Fibroblast of gingiva (primary cell): ENCODE results near the gene PRSS53.

ENCODE experiments used
- DNase-seq: peaks from one replicate; pipeline ENCODE4 v3.0.0-alpha.2; 2011; ENCODE audit warnings: low read depth

The PRSS53 gene

DNA sequence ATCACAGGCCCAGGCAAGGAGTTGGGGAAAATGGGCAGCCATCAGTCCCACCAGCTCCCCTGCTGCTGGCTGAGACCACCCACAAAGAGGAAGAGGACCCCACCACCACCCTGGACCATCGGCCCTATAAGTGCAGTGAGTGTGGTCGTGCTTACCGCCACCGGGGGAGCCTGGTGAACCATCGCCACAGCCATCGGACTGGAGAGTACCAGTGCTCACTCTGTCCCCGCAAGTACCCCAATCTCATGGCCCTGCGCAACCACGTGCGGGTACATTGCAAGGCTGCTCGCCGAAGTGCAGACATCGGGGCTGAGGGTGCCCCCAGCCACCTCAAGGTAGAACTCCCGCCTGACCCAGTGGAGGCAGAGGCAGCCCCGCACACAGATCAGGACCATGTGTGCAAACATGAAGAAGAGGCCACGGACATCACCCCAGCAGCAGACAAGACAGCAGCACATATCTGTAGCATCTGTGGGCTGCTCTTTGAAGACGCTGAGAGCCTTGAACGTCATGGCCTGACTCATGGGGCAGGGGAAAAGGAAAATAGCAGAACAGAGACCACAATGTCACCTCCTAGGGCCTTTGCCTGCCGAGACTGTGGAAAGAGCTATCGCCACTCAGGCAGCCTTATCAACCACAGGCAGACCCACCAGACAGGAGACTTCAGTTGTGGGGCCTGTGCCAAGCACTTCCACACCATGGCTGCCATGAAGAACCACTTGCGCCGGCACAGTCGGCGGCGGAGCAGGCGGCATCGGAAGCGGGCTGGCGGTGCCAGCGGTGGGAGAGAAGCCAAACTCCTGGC, 10.9 kb downstream of the PRSS53 start:
- DNase-seq = no peak

DNA sequence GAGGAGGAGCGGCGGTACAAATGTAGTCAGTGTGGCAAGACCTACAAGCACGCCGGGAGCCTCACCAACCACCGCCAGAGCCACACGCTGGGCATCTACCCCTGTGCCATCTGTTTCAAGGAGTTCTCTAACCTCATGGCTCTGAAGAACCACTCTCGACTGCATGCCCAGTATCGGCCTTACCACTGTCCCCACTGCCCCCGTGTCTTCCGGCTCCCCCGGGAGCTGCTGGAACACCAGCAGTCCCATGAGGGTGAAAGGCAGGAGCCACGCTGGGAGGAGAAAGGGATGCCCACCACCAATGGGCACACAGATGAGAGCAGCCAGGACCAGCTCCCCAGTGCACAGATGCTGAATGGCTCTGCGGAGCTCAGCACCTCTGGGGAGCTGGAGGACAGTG, 11.7 kb downstream of the PRSS53 start:
- DNase-seq = no peak

DNA sequence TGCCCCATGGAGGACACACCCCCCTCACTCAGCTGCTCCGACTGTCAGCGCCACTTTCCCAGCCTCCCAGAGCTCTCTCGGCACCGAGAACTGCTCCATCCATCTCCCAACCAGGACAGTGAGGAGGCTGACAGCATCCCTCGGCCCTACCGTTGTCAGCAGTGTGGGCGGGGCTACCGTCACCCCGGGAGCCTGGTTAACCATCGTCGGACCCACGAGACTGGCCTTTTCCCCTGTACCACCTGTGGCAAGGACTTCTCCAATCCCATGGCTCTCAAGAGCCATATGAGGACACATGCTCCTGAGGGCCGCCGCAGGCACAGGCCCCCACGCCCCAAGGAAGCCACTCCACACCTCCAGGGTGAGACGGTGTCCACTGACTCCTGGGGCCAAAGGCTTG, 12.4 kb downstream of the PRSS53 start:
- DNase-seq = no peak

DNA sequence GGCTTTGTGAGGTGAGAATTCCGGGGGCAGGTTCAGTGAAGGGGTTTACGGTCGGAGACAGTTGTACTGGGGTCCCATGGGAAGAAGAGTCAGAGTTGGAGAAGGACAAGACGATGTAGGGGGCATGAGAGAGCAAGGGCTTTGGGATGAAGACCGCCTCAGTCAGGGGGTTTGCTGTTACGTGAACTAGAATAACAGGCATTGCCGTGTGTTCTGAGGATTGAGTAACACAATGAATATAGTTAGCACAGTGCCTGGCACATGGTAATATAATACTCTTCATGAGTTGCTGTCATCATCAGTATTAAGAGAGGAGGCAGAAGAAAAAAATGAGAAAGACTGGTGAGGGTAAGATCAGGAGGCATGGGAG, 13.9 kb downstream of the PRSS53 start:
- DNase-seq = no peak

DNA sequence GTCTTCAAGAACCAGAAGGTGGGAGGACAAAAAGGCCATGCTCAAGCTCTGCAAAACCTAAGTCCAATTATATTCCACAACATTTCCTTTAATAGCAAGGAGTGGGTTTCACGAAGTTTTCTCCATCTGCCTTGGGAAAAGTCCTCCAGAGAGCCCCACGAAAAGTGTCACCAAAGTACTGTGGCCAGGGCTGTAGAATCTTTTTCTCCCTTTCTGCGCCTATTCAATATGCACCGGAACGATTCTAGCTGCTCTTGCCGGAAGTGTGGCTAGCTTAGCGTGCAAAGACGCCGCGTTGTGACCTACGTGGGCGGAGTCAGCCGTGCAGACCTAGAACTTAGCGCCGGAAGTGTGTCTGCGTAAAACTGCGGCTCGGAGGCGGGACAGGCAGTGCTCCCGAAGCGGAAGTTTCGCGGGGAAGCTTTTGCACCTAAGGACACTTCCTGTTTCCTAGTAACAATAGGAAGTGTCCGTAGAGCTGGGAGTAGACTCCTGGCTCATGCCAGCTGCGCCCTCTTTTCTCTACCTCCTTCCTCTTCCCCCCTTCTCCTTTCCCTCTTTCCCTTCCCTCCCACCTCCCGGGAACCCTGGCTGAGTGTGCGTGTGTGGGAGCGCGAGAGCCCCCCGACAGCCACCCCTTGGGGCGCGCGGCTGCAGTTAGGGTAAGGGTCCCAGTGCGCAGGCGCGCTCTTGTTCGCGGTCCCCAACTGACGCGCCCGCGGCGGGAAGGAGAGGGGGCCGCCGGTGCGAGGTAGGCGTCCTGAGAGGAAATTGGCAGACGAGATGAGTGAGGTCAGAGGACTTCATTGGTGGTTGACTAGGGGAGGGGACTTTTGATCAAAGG, 14.6 kb downstream of the PRSS53 start, which contains the start of the genes ZNF646 and ZNF668:
TSS of gene ZNF646 (plus strand) at position 453 of the 844 bp plus-strand sequence. CDS start 1,903 bp downstream, outside the sequence.
TSS of gene ZNF668 (minus strand) at position 271 of the 844 bp plus-strand sequence. CDS start 9,781 bp downstream, outside the sequence.
- peak; percentile 99 for DNase-seq

DNA sequence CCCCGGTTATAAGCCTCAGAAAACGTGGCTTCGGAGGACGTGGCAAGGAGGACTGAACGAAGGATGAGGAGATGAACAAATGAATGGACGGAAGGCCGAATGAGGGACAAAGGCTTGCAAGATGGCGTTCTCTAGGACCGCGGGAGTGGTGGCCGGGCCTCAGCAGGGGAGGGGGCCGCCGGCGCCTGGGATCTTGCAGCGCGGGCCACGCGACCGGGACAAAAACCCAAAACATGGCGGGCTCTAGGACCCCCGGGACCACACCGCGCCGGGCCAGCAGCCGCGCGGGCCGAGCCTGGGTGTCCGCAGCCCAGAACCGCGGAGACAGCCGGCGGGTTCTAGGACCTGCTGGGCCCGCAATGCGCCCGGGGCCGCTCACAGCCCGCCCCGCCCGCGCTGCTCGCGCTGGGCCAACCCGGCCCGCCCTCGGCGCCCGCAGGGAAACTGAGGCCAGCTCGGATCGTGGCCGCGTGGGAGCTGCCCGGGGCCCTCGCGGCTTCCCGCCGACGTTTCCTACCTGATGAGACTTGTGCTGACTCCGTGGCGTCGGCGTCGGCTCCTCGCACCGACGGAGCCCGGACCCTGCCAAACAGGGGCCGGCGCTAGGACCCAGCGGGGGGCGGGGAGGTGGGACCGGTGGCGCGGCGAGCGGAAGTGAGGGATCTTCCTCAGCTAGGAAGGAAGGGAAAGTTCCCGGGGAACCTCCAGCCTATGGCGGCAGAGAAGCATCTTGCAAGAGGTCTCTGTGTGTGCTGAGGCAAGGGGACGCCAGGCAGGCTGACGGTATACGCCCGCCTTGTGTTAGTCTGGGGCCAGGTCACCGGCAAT, 15.4 kb downstream of the PRSS53 start:
- DNase-seq = peak; percentile 90

DNA sequence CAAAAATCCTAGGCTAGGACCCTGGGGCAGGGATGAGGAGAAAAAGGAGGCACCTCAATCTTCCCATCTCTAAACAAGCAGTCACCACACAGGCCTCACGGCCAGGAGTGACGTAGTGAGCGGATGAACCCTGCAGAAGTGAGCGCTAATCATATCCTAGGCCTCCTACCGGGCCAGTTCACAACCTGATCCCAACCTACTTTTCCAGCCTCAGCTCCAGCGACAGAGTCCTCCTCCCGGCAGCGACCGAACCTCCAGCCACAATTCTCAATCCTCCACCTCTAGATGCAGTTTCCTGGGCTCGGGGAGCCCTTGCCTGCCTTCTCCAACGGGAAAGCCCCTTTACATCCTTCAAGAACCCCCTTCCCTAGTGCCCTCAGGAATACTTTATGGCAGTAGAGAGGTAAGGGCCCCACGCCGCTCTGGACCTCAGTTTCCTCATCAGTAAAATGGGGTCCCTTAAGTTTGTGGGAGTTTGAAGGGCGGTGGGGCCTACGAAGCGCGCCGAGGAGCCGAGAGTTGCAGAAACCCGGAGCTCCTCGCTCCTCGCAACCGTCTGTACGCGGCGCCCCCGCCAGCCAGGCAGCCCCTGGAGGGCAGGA, 16.1 kb downstream of the PRSS53 start:
- peak; percentile 32 for DNase-seq

DNA sequence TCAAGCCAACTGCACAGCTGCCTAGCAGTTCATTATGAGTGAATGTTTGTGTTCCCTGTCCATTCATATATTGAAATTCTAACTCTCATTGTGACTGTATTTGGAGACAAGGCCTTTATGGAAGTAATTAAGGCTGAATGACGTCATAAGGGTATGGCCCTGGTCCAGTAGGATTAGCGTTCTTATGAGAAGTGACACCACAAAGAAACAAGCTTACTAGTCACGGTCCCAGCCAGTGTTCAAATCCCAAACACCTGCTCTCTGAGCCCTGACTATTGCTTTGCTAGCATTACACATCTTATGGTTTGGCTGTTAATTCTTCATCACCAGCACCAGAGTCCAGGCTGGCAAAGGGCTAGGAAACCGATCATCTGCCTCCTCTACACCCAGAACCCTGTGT, 16.9 kb downstream of the PRSS53 start:
- peak; percentile 94 for DNase-seq

DNA sequence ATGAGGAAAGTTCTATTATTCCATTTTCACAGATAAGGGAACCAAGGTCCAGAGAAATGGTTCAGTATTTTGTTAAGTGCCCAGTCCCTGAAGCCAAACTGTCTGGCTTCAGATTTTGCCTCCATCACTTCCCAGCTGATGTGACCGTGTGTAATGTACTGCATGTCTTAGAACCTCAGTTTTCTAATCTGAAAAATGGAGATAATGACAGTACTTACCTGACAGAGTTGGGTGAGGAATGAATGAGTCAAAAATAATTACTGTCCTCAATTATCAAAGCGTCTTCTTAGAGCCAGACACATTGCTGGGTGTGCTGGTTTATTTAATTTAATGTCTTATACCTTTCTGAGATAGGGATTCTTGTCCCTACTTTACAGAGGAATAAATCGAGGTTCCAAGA, 21.4 kb downstream of the PRSS53 start:
- no peak for DNase-seq

DNA sequence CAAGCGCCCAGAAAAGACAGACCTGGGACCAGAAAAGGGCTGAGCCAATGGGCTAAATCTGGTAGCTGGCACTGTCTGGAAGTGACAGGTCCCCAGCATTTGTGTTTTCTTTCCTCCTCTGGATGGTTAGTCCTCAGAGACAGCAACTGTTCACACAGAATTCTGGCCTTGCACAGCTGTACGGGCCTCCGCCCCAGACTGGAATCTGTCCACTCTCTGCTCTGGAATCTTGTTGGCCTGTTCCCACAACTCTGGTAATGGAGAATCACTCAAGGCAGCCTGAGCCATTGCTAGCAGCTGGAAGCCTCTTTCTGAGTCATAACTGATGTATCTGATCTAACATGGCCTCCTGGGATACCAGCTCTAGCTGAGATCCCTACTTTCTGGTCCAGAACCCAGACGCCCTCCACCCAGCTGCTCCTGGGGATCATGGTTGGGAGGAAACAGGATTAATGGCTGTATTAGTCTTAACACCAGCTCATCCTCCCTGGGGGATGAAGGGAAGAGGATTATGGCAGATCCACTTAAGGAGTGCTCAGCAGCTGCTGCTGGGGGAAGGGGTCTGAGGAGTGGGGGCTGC, 23.8 kb downstream of the PRSS53 start:
- peak; percentile 88 for DNase-seq

DNA sequence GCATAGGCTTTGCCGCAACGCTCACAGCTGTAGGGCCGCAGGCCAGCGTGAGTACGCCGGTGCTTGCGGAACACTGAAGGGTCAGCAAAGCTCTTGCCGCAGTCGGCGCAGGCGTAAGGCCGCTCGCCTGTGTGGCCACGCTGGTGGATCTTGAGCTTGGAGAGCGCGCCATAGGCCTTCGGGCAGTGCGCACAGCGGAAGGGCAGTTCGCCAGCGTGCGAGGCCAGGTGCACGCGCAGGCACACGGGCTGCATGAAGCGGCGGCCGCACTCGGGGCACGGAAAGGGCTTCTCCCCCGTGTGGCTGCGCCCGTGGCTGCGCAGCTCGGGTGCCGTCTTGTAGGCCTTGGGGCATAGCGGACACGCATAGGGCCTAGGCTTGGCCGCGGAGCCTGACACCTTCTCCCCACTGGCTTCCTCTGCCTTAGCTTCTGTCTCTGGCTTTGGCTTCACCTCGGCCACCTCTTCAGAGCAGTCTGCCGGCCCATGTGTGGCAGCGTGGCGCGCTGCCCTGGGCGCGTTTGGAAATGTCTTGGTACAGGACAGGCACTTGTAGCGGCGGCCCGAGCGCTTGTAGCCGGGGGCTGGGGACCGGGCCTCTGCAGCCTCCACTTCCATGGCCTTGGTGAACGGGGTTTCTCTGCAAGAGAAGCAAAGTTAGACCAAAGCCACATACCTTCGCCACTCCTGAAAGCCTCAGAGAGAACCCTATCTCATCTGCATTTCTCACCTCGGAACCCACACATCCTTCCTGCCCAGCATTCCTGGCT, 24.7 kb downstream of the PRSS53 start:
- no peak for DNase-seq

DNA sequence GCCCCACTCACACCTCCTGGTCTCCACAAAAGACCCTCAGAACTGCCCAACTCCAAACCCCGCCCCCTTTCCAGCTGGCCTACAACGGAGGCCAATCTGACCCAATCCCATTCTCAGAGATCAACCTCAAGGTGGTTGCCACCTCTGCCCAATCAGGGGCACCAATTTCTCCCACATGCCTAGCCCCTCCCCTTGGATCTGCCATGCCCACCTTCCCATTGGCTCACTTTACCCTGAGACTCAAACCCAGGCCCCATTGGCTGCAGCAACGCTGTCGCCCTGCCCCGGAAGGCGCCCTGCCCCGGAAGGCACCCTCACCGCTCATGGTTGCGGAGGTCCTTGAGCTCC, 25.3 kb downstream of the PRSS53 start:
- no peak for DNase-seq

DNA sequence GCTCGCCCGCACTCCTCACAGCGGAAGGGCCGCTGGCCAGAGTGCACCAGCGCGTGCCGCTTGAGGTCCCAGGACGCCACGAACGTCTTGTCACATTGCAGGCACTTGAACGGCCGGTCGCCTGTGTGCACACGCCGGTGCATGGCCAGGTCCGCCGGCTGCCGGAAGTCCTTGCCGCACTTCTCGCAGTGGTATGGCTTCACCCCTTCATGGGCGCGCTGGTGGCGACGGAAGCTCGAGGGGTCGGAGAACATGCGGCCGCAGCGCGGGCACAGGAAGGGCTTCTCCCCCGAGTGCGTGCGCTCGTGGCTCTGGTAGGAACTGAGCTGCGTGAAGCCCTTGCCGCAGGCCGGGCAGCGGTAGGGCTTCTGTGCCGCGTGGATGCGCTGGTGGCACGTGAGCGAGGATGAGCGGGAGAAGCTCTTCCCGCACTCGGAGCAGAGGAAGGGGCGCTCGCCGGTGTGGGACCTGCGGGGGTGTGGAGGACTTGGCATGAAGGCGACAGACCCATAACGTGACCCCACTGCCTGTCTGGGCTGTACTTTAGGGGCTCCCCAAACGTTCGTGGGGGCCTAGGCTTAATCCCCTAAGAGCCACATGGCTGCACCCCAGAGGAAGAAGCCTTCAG, 26.8 kb downstream of the PRSS53 start:
- no peak for DNase-seq

DNA sequence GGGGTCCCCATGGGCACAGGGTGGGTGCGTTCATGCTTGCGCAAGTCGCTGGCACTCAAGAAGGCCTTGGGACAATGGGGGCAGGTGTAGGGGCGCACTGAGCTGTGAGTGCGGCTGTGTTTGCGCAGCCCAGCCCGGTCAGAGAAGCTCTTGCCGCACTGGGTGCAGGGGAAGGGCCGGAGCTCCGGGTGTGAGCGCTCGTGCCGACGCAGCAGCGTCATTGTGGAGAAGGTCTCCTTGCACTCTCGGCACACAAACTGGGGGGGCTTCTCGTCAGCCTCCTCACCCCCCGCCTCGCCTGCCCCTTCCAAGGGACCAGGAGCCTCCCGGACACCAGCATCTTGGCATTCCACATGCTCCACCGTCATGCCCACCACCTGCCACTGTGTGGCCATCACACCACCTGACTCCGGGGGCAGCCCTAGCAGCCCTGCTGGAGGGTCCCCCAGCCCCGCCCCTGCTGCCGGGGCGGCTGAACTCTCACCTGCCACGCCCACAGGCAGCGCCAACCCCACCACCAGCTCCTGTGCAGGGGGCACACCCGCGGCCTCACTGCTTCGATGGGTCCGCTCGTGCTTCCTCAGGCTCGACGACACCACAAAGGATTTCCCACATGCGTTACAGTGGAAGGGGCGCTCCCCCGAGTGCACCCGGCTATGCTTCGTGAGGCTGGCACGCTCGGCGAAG, 27.5 kb downstream of the PRSS53 start:
- no peak for DNase-seq

DNA sequence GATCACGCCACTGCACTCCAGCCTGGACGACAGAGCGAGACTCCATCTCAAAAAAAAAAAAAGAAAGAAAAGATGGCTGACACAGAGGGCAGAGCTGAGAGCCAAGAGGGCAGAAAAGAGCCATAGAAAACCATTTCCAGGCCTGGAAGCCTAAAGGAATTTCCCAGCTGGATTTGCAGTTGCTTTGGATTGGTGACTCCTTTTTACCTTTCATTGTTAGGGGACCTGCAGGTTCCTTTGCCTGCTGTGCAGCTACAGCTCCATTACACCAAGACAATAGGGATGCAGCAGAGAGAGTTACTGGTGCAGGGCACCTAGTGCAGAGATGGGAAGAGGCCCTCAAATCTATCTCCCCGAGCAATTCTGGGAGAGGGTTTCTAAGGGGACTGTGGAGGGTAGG, 33.1 kb downstream of the PRSS53 start:
- no peak for DNase-seq

DNA sequence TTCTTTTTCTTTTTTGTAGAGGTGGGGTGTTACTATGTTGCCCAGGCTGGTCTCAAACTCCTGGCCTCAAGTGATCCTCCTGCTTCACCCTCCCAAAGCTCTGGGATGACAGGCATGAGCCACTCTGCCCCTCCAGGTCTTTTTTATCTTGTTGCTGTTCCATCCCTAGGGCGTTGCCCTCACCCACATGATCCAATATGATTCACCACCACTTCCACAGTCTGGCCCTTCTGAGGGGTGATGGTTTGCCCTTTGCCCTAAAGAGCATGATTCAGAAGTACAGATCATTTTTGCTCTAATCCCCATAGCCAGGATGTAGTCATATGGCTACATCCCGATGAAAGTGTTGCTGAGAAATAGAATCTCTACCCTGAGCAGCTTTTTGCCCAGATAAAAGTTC, 36.6 kb downstream of the PRSS53 start:
- DNase-seq = peak; percentile 88

DNA sequence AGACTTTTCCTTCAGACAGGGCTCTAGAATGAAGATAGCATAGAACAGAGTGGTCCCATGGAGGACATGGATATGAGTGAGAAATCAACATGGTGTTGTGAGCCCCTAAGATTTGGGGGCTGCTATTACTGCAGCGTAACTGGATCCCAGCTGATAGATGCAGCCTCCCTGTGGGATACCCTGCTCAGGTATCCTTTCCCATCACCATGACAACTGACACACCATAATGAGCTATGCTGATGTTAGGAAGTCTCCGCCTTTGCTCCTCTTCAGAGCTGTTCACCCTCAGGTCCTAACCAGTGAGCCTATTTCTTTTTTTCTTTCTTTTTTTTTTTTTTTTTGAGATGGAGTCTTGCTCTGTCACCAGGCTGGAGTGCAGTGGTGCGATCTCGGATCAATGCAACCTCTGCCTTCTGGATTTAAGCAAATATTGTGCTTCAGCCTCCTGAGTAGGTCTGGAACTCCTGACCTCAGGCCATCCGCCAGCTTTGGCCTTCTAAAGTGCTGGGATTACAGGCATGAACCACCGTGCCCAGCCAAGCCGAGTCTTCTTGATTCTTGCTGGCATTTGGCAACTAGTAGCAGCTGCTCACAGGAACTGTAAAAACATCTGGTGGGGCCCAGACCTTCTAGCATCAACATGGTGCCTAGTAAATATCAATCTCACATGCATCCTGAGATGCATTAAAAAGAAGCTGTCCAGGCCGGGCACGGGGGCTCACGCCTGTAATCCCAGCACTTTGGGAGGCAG, 38.3 kb downstream of the PRSS53 start:
- DNase-seq = peak; percentile 67

DNA sequence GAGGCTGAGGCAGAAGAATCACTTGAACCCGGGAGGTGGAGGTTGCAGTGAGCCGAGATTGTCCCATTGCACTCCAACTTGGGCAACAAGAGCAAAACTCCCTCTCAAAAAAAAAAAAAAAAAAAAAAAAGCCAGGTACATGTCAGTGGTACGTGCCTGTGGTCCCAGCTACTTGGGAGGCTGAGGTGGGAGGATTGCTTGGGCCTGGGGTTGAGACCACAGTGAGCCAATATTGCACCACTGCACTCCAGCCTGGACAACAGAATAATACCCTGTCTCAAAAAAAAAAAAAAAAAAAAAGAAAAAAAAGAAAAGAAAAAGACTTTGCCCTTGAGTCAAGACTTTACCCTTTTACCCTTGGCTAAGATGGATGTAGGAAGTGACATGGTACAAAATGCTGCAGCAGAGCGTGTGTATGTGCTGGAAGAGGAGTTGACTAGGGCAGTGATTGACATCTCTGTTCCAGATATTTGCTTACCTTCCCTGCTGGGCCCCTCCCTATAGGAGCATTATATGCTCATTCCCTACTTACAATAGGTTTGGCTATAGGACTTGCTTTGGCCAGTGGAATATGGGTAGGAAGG, 44.8 kb downstream of the PRSS53 start:
- no peak for DNase-seq

DNA sequence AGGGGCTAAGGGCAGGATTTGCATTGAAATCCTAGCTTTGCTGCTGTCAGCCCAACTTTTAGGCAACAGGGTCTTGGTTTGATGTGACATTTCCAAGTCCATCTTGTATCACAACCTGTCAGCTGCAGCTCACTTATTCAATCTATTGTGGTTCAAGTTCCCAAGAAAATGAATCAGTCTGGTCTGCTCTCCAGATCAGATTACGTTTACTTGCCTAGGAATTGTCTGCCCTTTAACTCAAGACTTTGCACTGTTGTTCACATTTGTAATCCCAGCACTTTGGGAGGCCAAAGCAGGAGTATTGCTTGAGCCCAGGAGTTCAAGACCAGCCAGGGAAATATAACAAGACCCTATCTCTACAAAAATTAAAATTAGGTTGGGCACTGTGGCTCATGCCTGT, 45.4 kb downstream of the PRSS53 start:
- peak; percentile 13 for DNase-seq
